ENCODE results near the gene RAB28. TPM values are rescaled to one million over a fixed set of nuclear protein-coding genes. Genes with fewer than 3 reads are reported as not detected.

The RAB28 gene
- total RNA-seq, 1 experiment from 2014 or later = 12.1 TPM

GRCh38 chr4:13349096-13349495 lies 135.0 kb downstream of the RAB28 start:
- Histone ChIP-seq H3K4me2 (ENCODE audit: low read length) (no peak overlapping the region), H3K9me2 (ENCODE audit: insufficient read depth) (no peaks in the 10 kb centered on the region), H3K4me1 (ENCODE audit: control insufficient read depth in 1 of 2, insufficient read depth in 2 of 2, low read length in 2 of 2) (no peaks in the 10 kb centered on the region), H3K9me3 (ENCODE audit: control insufficient read depth in 1 of 2, insufficient read depth in 1 of 2, low read depth in 1 of 2, low read length in 2 of 2) (no peaks in the 10 kb centered on the region), H3K79me2 (ENCODE audit: insufficient read depth, low read length) (no peaks in the 10 kb centered on the region), H3K27ac (ENCODE audit: low read depth, low read length) (no peak overlapping the region), H3K36me3 (ENCODE audit: control insufficient read depth in 1 of 2, insufficient read depth in 2 of 2, low read length in 2 of 2) (no peaks in the 10 kb centered on the region), H2AFZ (ENCODE audit: low read depth, low read length, poor library complexity, severe bottlenecking) (no peak overlapping the region), H3K9ac (ENCODE audit: low read length) (no peak overlapping the region), H3K4me3 (replicated peaks in 1 of 2; ENCODE audit: low read depth in 1 of 2, low read length in 2 of 2) (no peak overlapping the region), H3K27me3 (ENCODE audit: insufficient read depth, low read length) (no peaks in the 10 kb centered on the region), H4K20me1 (ENCODE audit: insufficient read depth) (no peaks in the 10 kb centered on the region)
- ATAC-seq = no peak
- BruUV-seq (replicated peaks) = no TSS peak
- ChIA-PET POLR2A (no interaction called here), RAD21 (ENCODE audit: low non-redundant PET in 1 of 2, low total read pairs in 2 of 2, uncharacterized antibody in 2 of 2, unreplicated experiment in 2 of 2) (no interaction called here), CTCF (no interaction called here)
- intact Hi-C loops (cut with micrococcal nuclease) = no loop called here
- TF ChIP-seq ZFX (IDR thresholded peaks at IDR 0.05) (no peak), EGR1 (IDR thresholded peaks at IDR 0.05; ENCODE audit: low read depth) (no peak), CEBPB (IDR thresholded peaks at IDR 0.05; ENCODE audit: low read depth) (no peak), EZH2phosphoT487 (IDR thresholded peaks at IDR 0.05; ENCODE audit: borderline replicate concordance) (no peak), ZBTB33 (IDR thresholded peaks at IDR 0.05; ENCODE audit: extremely low read depth, insufficient replicate concordance, low read length) (no peak), ZNF274 (IDR thresholded peaks at IDR 0.05; ENCODE audit: low read depth, low read length) (no peak), RAD21 (IDR thresholded peaks at IDR 0.05; ENCODE audit: low read depth) (no peak)
- TF ChIP-seq, protein P1, sequence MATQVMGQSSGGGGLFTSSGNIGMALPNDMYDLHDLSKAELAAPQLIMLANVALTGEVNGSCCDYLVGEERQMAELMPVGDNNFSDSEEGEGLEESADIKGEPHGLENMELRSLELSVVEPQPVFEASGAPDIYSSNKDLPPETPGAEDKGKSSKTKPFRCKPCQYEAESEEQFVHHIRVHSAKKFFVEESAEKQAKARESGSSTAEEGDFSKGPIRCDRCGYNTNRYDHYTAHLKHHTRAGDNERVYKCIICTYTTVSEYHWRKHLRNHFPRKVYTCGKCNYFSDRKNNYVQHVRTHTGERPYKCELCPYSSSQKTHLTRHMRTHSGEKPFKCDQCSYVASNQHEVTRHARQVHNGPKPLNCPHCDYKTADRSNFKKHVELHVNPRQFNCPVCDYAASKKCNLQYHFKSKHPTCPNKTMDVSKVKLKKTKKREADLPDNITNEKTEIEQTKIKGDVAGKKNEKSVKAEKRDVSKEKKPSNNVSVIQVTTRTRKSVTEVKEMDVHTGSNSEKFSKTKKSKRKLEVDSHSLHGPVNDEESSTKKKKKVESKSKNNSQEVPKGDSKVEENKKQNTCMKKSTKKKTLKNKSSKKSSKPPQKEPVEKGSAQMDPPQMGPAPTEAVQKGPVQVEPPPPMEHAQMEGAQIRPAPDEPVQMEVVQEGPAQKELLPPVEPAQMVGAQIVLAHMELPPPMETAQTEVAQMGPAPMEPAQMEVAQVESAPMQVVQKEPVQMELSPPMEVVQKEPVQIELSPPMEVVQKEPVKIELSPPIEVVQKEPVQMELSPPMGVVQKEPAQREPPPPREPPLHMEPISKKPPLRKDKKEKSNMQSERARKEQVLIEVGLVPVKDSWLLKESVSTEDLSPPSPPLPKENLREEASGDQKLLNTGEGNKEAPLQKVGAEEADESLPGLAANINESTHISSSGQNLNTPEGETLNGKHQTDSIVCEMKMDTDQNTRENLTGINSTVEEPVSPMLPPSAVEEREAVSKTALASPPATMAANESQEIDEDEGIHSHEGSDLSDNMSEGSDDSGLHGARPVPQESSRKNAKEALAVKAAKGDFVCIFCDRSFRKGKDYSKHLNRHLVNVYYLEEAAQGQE (IDR thresholded peaks at IDR 0.05; ENCODE audit: low read depth) = no peak
- no peak for DNase-seq (ENCODE audit: low read depth, low spot score)

All from HCT116 (cell line).